Measurements from ENCODE around the gene CENPH.

GRCh38 chr5:69250593-69250992 is 61.2 kb downstream of the CENPH start:
- TF ChIP-seq EZH2 (IDR thresholded peaks at IDR 0.05; ENCODE audit: borderline replicate concordance) (no peak), CTCF (IDR thresholded peaks at IDR 0.05; ENCODE audit: poor library complexity) (no peak), EZH2phosphoT487 (IDR thresholded peaks at IDR 0.05; ENCODE audit: low read depth, severe bottlenecking, unreplicated experiment) (no peak)

Data from hepatocyte (in vitro differentiated cells).